Erythroblast (primary cell): ENCODE results near the gene ZNF778.

Source experiments
- DNase-seq, 2 experiments: peaks; one replicate each; lab custom pipeline; 2025; lab: John Stamatoyannopoulos, UW
- GATA1 ChIP-seq: IDR thresholded peaks from 2 replicates; pipeline ENCODE4 v1.6.1; 2011; ENCODE audit warnings: low read depth, mild to moderate bottlenecking, control low read depth, low read length, moderate library complexity
- POLR2A ChIP-seq: IDR thresholded peaks from 2 replicates; pipeline ENCODE4 v1.6.1; 2011; ENCODE audit warnings: mild to moderate bottlenecking, low read length

ZNF778 gene

GRCh38 chr16:89281829-89282228, 64.3 kb downstream of the ZNF778 start:
- no peak for DNase-seq
- TF ChIP-seq GATA1, result no peak
- no peak for TF ChIP-seq POLR2A

- DNase-seq, result no peak
- no peak for TF ChIP-seq POLR2A
- no peak for TF ChIP-seq GATA1
Measured at GRCh38 chr16:89282523-89282922, 65.0 kb downstream of the ZNF778 start.

DNA sequence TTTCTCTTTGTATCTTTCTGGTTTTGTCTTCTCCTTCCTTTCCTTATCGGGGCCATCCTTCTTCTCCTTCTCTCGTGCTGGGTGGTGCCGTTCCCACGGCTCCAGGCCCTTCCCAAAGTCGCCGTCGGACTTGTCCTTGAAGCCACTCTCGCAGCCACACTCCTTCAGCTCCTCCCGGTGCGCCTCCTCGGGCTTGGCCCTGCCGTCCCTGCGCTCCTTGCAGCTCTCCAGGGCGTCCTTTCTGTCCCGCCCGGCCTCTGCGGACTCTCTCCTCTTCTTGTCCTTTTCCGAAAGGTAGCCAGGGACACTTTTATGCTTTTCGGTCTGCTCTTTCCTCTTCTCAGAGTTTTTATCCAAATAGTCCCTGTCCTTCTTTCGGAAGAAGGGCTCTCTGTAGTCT, 65.9 kb downstream of the ZNF778 start:
- DNase-seq, result no peak
- no peak for TF ChIP-seq POLR2A
- no peak for TF ChIP-seq GATA1

DNA sequence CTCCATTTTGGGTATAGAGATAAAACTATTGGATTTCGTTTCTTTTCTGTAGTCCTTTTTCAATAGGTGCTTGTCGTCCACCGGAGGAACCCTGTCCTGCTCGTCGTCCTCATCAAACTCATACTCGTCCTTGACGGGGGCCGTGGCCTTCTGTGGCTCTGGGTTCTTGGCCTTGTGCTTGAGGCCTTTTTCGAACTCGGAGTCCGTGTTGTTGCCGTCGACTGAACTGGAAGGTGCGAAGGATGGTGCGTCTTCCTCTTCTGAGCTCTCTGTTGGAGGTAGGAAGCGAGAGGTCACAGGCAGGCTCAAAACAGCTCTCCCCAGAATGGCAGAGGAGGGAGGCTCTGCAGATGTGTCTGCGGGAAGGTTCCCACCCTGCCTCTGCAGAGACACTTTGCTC, 67.9 kb downstream of the ZNF778 start:
- no peak for DNase-seq
- TF ChIP-seq POLR2A, result no peak
- TF ChIP-seq GATA1, result no peak

- no peak for DNase-seq
- no peak for TF ChIP-seq GATA1
- no peak for TF ChIP-seq POLR2A
Measured at GRCh38 chr16:89286096-89286495, 68.6 kb downstream of the ZNF778 start.
